Dendritic cell treated with granulocyte-macrophage colony-stimulating factor and Interleukin-4, amounts not matched to agents 40 ng/mL and 50 ng/mL, for 4 days (primary cell): ENCODE measurements around the gene EEF1E1.

Experiments
- H3K27ac Mint-ChIP-seq: one replicate; pipeline ENCODE4 v1.8.0; 2022; ENCODE audit warnings: mild to moderate bottlenecking, mixed read lengths
- H3K27me3 Mint-ChIP-seq: one replicate; pipeline ENCODE4 v1.8.0; 2022; ENCODE audit warnings: mild to moderate bottlenecking, mixed read lengths
- H3K36me3 Mint-ChIP-seq: one replicate; pipeline ENCODE4 v1.8.0; 2022; ENCODE audit warnings: low read depth, mixed read lengths
- H3K4me1 Mint-ChIP-seq: one replicate; pipeline ENCODE4 v1.8.0; 2022; ENCODE audit warnings: low read depth, mixed read lengths
- H3K4me3 Mint-ChIP-seq: one replicate; pipeline ENCODE4 v1.8.0; 2022; ENCODE audit warnings: mild to moderate bottlenecking, moderate library complexity, mixed read lengths
- H3K9me3 Mint-ChIP-seq: one replicate; pipeline ENCODE4 v1.8.0; 2022; ENCODE audit warnings: mixed read lengths
- intact Hi-C: fragments of 100-400 bp; cut with micrococcal nuclease; formaldehyde crosslinking; loops from one replicate; pipeline ENCODE4 v1.15.0; 2022

Gene EEF1E1

DNA sequence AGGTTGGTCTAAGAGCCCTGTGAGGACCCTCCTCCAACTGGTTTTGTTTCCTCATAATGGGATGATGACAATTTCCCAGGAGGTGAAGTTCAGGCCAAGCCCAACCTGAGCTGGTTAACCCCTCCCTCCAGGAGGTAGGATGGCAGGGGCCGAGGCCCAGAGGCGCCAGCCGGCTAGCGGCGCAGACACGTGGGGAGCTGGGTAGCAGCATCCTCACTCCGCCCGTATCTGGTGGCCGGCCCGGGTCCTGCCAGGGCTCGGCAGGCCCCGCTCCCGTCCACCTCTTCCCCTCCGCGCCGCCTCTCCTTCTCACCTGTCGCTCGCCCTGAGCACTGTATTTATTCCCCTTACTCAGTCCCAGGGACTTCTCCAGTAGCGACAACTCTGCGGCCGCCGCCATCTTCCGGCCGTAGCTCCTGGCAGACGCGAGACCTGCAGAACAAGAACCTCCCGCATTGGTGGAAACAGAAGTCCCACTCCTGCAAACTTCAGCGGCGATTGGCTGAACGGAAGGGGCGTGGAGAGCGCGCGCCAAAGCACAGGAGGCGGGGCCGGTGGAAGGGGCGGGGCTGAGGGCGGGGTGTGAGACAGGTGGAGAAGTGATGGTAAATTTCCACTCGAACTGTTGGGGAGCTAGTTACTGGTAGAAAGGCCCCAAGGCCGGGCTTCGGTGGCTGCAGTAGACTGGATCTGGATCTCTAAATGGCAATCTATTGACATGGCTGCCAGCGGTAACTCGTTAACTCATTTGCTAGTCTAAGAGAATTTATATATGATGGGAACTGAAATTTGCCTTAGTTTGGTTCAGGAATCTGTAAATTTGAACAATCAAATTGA lies at the start of gene EEF1E1:
Gene EEF1E1, minus strand, starts transcription at position 427 of the 837 bp plus-strand sequence. Its CDS starts 27 bp downstream, at position 400.
- H3K4me3 Mint-ChIP-seq = peak within 1 kb of the TSS; percentile 96
- H3K4me1 Mint-ChIP-seq = peaks cover 20% of the 10 kb centered on the region
- H3K9me3 Mint-ChIP-seq = peaks cover 6% of the 10 kb centered on the region
- peak within 1 kb of the TSS; percentile 79 for H3K27ac Mint-ChIP-seq
- H3K36me3 Mint-ChIP-seq = peaks cover 7% of the 10 kb centered on the region
- peaks cover 1% of the 10 kb centered on the region for H3K27me3 Mint-ChIP-seq
- intact Hi-C loops = loop anchor here (1.0 to 10.0 kb wide), 2 partner anchors 38 to 332 kb away; partner anchors contain the start of genes BLOC1S5 and SLC35B3

DNA sequence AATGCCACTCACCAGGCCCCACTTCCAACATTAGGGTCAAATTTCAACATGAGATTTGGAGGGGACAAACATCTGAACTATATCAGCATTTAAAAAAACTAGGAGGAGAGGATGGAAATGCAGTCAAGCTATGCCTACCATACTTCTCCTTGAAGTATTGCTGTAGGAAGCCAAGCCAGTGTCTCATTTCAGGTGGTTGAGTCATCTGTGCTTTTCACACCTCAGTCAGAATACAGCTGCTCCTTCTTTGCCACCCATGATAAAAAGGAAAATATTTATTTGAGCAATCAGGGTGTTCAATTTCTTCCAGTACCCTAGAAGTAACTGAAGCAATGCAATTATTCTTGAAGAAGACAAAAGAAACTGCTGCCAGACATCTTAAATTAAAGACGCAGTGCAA lies 47.0 kb upstream of the EEF1E1 start:
- H3K27ac Mint-ChIP-seq = no peak overlapping the region
- no peak overlapping the region for H3K4me3 Mint-ChIP-seq
- no peaks in the 10 kb centered on the region for H3K9me3 Mint-ChIP-seq
- no peaks in the 10 kb centered on the region for H3K4me1 Mint-ChIP-seq
- no peaks in the 10 kb centered on the region for H3K36me3 Mint-ChIP-seq
- intact Hi-C loops = no loop called here
- H3K27me3 Mint-ChIP-seq = no peaks in the 10 kb centered on the region

DNA sequence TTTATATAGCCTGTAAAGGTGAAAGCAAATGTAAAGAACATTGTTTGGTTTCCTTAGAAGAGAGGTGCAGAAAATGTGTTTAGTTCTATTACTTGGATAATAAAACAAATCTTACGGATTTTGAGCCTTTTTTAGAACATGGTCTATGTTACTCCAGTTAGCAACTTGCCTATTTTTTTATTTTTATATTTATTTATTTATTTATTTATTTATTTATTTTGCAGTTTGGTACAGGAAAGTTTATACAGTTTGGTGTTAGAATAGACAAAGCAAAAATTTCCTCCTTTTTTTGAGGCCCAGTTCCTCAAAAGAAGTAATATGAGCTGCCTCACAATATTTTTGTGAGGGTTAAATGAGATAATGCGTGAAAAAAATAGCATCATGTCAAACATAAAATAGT lies 41.6 kb upstream of the EEF1E1 start:
- peaks cover 2% of the 10 kb centered on the region for H3K27me3 Mint-ChIP-seq
- no peak overlapping the region for H3K4me3 Mint-ChIP-seq
- no peak overlapping the region for H3K27ac Mint-ChIP-seq
- peaks cover 13% of the 10 kb centered on the region for H3K4me1 Mint-ChIP-seq
- no peaks in the 10 kb centered on the region for H3K36me3 Mint-ChIP-seq
- H3K9me3 Mint-ChIP-seq = no peaks in the 10 kb centered on the region
- intact Hi-C loops = no loop called here

DNA sequence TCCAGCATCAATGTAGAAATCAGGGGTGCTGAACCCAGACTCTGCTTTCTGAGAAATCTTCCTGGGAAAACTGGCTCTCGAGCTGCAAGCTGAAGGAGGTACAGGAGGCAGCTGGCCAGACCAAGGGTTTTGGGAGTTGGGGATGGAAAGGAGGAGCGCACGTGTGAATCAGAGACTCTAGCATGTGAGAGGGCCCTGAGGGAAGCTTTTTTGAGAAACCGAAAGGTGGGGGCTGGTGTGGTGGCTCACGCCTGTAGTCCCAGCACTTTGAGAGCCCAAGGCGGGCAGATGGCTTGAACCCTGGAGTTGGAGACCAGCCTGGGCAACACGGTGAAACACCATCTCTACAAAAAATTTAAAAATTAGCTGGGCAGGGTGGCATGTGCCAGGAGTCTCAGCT lies 37.1 kb upstream of the EEF1E1 start:
- no peak overlapping the region for H3K4me3 Mint-ChIP-seq
- no peaks in the 10 kb centered on the region for H3K9me3 Mint-ChIP-seq
- H3K36me3 Mint-ChIP-seq = no peaks in the 10 kb centered on the region
- intact Hi-C loops = no loop called here
- peaks cover 2% of the 10 kb centered on the region for H3K27me3 Mint-ChIP-seq
- H3K27ac Mint-ChIP-seq = peak overlapping the region; percentile 53
- H3K4me1 Mint-ChIP-seq = peaks cover 13% of the 10 kb centered on the region

DNA sequence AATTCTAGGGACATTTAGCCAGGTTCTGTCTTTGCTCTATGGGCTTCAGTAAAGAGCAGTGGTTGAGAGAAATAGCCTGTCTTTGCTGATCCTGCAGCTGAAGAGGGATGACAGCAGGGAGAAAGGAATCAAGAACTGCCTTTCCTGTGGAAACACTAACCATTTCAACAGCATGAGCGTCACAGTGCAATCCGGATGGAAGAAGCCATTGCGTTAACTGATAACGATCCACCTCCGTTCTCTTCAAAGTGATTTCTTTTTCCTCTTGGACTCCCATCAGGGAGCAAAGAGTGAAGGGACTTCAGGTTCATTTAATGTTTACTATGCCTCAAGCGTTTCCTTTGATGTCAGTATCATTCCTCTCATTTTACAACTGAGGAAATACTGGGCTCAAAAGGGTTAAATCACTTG lies 35.2 kb upstream of the EEF1E1 start:
- H3K4me1 Mint-ChIP-seq = peaks cover 13% of the 10 kb centered on the region
- no peaks in the 10 kb centered on the region for H3K9me3 Mint-ChIP-seq
- no peak overlapping the region for H3K4me3 Mint-ChIP-seq
- no peak overlapping the region for H3K27ac Mint-ChIP-seq
- no peaks in the 10 kb centered on the region for H3K36me3 Mint-ChIP-seq
- intact Hi-C loops = no loop called here
- peaks cover 2% of the 10 kb centered on the region for H3K27me3 Mint-ChIP-seq

DNA sequence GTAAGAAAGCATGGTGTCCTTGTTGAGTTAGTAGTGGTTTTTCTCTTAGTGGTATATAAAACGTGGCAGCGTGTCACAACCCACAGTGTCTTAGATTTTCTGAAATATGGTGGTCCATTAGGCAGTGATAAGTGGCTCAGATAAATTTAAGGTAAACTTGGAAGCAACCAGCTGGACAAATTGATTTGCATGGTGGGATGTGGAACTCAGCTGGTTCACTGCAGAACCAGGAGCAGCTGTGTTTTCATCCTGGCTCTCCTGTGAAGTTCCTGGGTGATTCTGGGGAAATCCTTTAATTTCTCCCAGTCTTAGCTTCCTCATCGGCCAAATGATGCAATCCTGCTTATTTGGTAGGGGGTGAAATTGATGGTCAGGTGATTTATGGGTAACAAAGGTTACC lies 32.9 kb upstream of the EEF1E1 start:
- Mint-ChIP-seq H3K27me3 (peaks cover 6% of the 10 kb centered on the region), H3K36me3 (no peaks in the 10 kb centered on the region), H3K9me3 (no peaks in the 10 kb centered on the region), H3K4me1 (peaks cover 26% of the 10 kb centered on the region), H3K4me3 (no peak overlapping the region), H3K27ac (no peak overlapping the region)
- intact Hi-C loops = no loop called here

DNA sequence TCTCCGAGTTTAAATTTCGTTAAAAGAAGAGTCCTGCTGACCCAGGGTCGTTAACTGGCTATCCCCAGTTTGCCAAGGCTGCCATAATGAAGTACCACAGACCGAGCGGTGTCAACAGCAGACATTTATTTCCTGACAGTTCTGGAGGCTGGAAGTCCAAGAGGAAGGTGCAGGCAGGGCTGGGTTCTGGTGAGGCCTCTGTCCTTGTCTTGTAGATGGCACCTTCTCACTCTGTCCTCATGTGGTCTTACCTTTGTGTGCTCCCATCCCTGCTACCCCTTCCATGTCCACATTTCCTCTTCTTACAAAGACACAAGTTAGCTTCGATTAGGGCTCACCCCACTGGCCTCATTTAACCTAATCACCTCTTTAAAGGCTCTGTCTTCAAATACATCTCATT lies 29.8 kb upstream of the EEF1E1 start:
- no peaks in the 10 kb centered on the region for H3K36me3 Mint-ChIP-seq
- peaks cover 16% of the 10 kb centered on the region for H3K4me1 Mint-ChIP-seq
- peaks cover 4% of the 10 kb centered on the region for H3K27me3 Mint-ChIP-seq
- H3K27ac Mint-ChIP-seq = no peak overlapping the region
- no peaks in the 10 kb centered on the region for H3K9me3 Mint-ChIP-seq
- intact Hi-C loops = loop anchor here (5.0 kb wide), 1 partner anchor 755 kb away; no protein-coding TSS in a partner anchor
- H3K4me3 Mint-ChIP-seq = no peak overlapping the region

DNA sequence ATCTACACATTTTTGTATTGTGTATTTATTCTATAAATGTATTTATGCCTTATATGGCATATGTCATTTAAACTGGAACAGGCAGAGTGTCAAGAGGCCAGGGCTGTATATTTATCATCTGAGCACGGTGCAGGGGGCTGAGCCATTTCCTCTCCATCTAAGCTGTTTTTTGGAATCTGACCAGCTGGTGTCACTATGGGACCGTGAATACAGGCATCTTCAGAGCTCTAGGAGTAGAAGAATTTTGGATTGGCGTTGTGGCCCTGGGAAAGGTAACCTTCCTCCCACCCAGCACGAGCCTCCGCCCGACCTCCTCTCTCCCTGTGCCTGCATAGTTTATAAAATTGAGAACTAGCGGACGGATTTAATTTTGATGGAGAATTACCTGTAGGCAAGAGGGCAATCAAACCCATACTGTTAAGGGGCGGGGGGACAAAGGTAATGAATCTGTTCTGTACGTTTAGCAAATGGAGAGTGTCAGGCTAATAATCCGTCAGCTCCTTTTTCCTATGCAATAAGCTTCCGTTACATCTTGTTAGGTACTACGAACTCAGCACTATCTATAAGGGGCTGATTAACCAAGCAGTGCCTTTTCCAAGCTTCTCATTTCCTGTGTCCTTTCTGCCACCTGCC lies 29.0 kb upstream of the EEF1E1 start:
- Mint-ChIP-seq H3K4me1 (peaks cover 16% of the 10 kb centered on the region), H3K9me3 (no peaks in the 10 kb centered on the region), H3K27ac (no peak overlapping the region), H3K36me3 (no peaks in the 10 kb centered on the region), H3K27me3 (peaks cover 4% of the 10 kb centered on the region), H3K4me3 (no peak overlapping the region)
- intact Hi-C loops = loop anchor here (1.0 to 5.0 kb wide), 2 partner anchors 88 to 756 kb away; no protein-coding TSS in a partner anchor

DNA sequence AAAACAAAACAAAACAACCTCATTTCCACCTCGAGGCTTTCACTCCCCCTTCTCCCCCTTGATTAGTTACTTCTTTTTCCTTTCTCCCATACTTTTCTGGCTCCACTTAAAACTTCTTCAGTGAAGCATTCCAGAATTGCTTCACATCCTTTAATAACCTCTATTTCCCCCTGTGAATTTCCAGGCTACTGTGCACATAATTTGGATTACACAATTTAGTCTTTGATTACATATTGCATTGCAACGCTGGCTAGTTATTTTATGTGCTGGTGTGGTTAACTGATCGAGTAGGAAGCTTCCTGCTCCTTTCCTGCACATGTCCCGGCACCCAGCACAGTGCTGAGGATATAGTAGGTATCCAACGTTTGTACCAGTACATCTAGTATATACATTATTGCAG lies 28.1 kb upstream of the EEF1E1 start:
- intact Hi-C loops = loop anchor here (5.0 kb wide), 1 partner anchor 757 kb away; no protein-coding TSS in a partner anchor
- peaks cover 16% of the 10 kb centered on the region for H3K4me1 Mint-ChIP-seq
- peaks cover 6% of the 10 kb centered on the region for H3K27me3 Mint-ChIP-seq
- H3K9me3 Mint-ChIP-seq = no peaks in the 10 kb centered on the region
- no peak overlapping the region for H3K4me3 Mint-ChIP-seq
- H3K27ac Mint-ChIP-seq = no peak overlapping the region
- H3K36me3 Mint-ChIP-seq = no peaks in the 10 kb centered on the region

DNA sequence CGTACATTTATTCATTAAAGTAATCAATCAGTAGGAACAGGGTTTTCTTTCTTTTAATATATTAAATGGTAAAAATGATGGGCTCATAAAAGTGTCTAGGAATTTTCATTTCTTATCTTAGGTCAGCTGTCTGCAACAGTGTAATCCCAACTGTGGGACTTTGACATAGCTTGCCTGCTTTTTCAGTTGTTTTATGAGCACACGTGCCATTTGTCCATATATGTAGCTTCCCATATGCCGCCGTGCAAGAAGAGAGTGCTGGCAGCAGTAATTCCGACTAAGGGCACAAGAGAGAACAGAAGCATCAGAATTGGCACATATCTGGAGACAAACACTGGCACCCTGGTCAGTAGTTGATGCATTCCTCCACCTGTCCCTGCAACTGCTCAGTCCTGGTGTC lies 20.9 kb upstream of the EEF1E1 start:
- Mint-ChIP-seq H3K4me3 (no peak overlapping the region), H3K27ac (no peak overlapping the region), H3K9me3 (no peaks in the 10 kb centered on the region), H3K4me1 (no peaks in the 10 kb centered on the region), H3K36me3 (no peaks in the 10 kb centered on the region), H3K27me3 (peaks cover 2% of the 10 kb centered on the region)
- intact Hi-C loops = no loop called here

DNA sequence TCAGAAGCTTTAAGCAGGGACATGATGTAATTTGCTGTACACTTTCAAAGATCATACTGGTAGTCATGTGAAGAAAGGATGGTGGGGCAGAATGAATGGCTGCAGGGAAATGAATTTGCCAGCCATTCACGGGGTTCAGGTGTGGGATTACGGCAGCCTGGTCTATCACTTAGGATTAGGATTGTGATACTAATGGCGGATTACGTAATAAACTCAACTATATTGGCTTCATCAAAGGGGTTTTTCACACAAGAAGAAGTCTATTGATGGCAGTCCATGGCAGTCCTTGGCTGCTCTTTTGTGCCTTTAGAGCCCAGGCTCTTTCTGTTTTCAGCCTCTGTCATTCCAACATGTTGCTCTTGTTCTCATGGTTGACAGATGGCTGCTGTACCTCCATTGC lies 12.6 kb upstream of the EEF1E1 start:
- no peak overlapping the region for H3K27ac Mint-ChIP-seq
- H3K9me3 Mint-ChIP-seq = no peaks in the 10 kb centered on the region
- H3K4me1 Mint-ChIP-seq = no peaks in the 10 kb centered on the region
- intact Hi-C loops = no loop called here
- H3K36me3 Mint-ChIP-seq = no peaks in the 10 kb centered on the region
- H3K4me3 Mint-ChIP-seq = no peak overlapping the region
- H3K27me3 Mint-ChIP-seq = no peaks in the 10 kb centered on the region

DNA sequence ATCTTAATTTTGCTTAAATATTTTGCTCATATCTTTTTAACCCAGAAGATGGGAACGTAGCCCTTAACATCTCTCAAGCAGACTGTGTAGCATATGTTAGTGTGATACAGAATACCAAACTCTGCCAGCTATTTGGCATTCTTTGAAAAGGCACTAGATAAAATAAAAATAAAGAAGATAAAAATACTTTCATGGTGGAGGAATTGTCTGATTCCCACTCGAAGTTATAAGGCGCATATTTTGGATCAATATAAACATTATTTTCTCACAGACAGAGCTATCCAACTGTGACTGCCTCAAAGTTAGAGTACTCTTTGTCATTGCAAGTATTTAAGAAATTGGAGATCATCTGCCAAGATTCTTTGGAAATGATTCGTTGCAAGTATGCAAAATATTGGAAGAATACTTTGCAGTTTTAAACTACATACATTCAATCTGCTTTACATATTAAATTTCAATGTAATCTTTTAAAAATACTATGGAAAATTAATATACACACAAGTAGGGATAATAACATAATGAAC lies 10.8 kb upstream of the EEF1E1 start:
- H3K27me3 Mint-ChIP-seq = peaks cover 5% of the 10 kb centered on the region
- H3K27ac Mint-ChIP-seq = no peak overlapping the region
- H3K4me1 Mint-ChIP-seq = no peaks in the 10 kb centered on the region
- intact Hi-C loops = no loop called here
- H3K9me3 Mint-ChIP-seq = no peaks in the 10 kb centered on the region
- H3K4me3 Mint-ChIP-seq = no peak overlapping the region
- H3K36me3 Mint-ChIP-seq = no peaks in the 10 kb centered on the region

DNA sequence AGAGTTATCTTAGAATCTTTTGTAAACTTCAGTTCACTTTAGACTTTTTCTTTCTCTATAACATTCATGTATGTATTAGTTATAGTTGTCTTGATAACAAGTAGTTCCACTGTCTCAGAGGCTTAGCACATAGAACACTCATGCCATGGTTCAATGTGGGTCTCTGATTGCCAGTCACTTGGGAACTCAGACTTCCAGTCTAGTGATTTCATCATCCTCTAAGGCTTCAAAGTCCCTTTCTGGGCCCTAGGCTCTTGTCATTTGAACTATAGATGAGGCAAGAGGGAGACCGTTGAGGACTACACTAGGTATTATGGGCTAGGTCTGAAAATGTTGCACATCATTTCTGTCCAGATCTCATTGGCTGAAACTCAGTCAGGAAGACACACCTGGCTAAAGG lies 8.4 kb upstream of the EEF1E1 start:
- Mint-ChIP-seq H3K36me3 (no peaks in the 10 kb centered on the region), H3K4me1 (no peaks in the 10 kb centered on the region), H3K27me3 (peaks cover 5% of the 10 kb centered on the region), H3K9me3 (peaks cover 9% of the 10 kb centered on the region), H3K27ac (no peak overlapping the region), H3K4me3 (no peak overlapping the region)
- intact Hi-C loops = no loop called here

DNA sequence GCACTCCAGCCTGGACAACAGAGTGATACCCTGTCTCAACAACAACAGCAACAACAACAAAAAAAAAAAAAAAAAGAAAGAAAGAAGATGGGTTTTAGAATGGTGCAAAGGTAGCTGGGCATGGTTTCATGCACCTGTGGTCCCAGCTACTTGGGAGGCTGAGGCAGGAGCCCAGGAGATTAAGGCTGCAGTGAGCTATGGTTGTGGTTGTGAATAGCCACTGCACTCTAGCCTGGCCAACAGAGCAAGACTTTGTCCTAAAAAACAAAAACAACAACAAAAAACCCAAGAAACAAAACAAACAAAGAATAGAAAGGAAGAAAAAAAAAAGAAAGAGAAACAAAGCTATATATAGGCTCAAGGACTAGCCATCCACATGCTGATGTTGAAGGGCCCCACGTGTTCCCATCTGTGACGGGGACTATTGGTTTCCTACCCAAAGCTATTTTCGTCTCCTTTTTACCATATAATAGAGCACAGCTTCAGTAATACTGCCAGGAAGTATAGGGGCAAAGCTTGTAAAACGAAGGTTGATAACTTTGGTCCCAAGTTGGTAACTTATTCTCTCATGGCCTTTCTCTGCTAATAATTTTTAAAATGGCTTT lies 7.9 kb upstream of the EEF1E1 start:
- Mint-ChIP-seq H3K27me3 (peaks cover 5% of the 10 kb centered on the region), H3K36me3 (no peaks in the 10 kb centered on the region), H3K4me3 (no peak overlapping the region), H3K4me1 (no peaks in the 10 kb centered on the region), H3K9me3 (peaks cover 9% of the 10 kb centered on the region), H3K27ac (no peak overlapping the region)
- intact Hi-C loops = no loop called here
